SU-DHL-6 (cell line): ENCODE data around the gene PYGL.

Experiments
- H2AFZ ChIP-seq: fragments of 200-600 bp; sonication (generic); 2 replicates; pipeline ENCODE4 v1.6.1; 2014; ENCODE audit warnings: low read depth, mild to moderate bottlenecking, moderate library complexity, mixed read lengths, antibody characterized with exemption, low read length; ENCODE audit not compliant: severe bottlenecking
- H3F3A ChIP-seq: fragments of 200-600 bp; shearing (Covaris generic); 2 replicates; pipeline ENCODE4 v1.6.0; 2016; ENCODE audit warnings: antibody characterized with exemption, mild to moderate bottlenecking; ENCODE audit not compliant: insufficient read depth
- H3K27ac ChIP-seq: fragments of 200-600 bp; sonication (generic); 2 replicates; pipeline ENCODE4 v1.5.1; 2016; ENCODE audit warnings: low read depth, mild to moderate bottlenecking, low read length, moderate library complexity, mixed read lengths
- H3K27me3 ChIP-seq: fragments of 200-600 bp; sonication (generic), shearing (Covaris generic); 2 replicates; pipeline ENCODE4 v1.6.0; 2014; ENCODE audit warnings: mild to moderate bottlenecking, low read length
- H3K36me3 ChIP-seq: fragments of 200-600 bp; sonication (generic); 2 replicates; pipeline ENCODE4 v1.6.1; 2014; ENCODE audit warnings: mild to moderate bottlenecking, low read length, mixed read lengths
- H3K4me2 ChIP-seq: fragments of 300-600, 200-600 bp; shearing (Covaris generic), sonication (generic); 2 replicates; pipeline ENCODE4 v1.6.0; 2014; ENCODE audit warnings: low read length, low read depth, mild to moderate bottlenecking; ENCODE audit not compliant: poor library complexity, severe bottlenecking
- H3K4me3 ChIP-seq: fragments of 200-600 bp; sonication (generic); 2 replicates; pipeline ENCODE4 v1.5.1; 2014; ENCODE audit warnings: antibody characterized with exemption, low read length, mild to moderate bottlenecking, mixed read lengths; ENCODE audit not compliant: insufficient read depth, poor library complexity, severe bottlenecking
- H3K79me2 ChIP-seq: fragments of 200-600 bp; sonication (generic); 2 replicates; pipeline ENCODE4 v1.6.1; 2014; ENCODE audit warnings: mild to moderate bottlenecking, low read length, moderate library complexity; ENCODE audit not compliant: insufficient read depth
- H3K9ac ChIP-seq: fragments of 200-600 bp; sonication (generic); 2 replicates; pipeline ENCODE4 v1.7.0; 2014; ENCODE audit warnings: mild to moderate bottlenecking, low read length
- H3K9me2 ChIP-seq: fragments of 200-600 bp; sonication (generic); replicated peaks from 2 replicates; pipeline ENCODE4 v1.6.1; 2014; ENCODE audit warnings: low read length; ENCODE audit not compliant: insufficient read depth
- H3K9me3 ChIP-seq: fragments of 200-600 bp; sonication (generic); 2 replicates; pipeline ENCODE4 v1.6.1; 2014; ENCODE audit warnings: low read length, mixed read lengths; ENCODE audit not compliant: insufficient read depth
- H4K20me1 ChIP-seq: fragments of 200-600 bp; sonication (generic); 2 replicates; pipeline ENCODE4 v1.6.1; 2014; ENCODE audit warnings: low read depth, mild to moderate bottlenecking, antibody characterized with exemption, low read length, moderate library complexity, mixed read lengths
- EZH2phosphoT487 ChIP-seq: fragments of 200-600 bp; sonication (generic), shearing (Covaris generic); conservative IDR thresholded peaks from 2 replicates; pipeline ENCODE4 v1.6.1; 2018; ENCODE audit warnings: mild to moderate bottlenecking, antibody characterized with exemption, low read length, moderate library complexity, mixed read lengths
- TF ChIP-seq, protein P1 (sequence below): fragments of 200-600 bp; sonication (generic); IDR thresholded peaks from one replicate; pipeline ENCODE4 v1.5.1; 2017; ENCODE audit warnings: antibody characterized with exemption, mild to moderate bottlenecking, low read length, moderate library complexity; ENCODE audit not compliant: insufficient read depth, poor library complexity, severe bottlenecking

Gene PYGL

DNA sequence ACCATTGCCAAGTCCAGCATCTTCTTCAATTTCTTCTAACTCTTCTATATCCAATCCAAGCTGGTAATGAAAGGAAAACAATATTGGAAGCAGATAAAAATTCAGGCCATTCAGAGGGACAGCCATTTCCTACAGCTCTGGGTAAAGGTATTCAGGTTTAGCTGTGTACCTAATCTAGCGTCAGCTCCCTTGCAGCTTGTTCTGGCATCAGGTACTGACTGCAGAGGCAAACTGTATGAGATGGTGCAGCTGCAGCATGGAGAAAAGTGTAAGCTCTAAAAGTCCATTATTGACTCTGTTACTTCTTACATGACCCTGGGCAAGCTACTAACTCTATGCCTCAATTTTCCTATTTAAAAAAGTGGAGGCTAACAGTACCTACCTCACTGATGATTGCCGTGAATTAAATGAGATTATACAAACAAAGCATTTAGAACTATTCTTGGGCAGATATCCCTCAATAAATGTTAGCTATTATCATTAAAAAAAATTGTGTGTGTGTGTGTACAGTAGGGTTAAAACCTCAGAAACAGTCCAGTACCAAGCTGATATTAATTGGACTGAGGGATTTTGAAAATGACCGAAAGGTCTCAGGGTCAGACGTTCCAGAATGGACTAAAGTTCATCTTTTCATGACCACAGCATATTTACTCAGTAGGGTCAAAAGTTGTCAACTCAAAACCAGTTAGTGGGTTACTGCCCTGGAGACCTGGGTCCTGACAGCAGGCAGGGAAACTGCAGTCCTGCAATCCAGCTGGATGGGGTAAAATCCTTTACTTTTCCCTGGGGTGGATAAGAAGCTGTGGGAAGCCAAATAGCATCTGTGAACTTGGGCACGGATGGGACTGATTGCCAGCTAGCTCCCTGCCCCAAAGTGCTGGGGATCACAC, 8.9 kb downstream of the PYGL start:
- no peak overlapping the region for H3K4me2 ChIP-seq
- no peak overlapping the region for H3K27ac ChIP-seq
- H3K9me3 ChIP-seq = no peaks in the 10 kb centered on the region
- no peak overlapping the region for H3K9ac ChIP-seq
- TF ChIP-seq EZH2phosphoT487 = no peak
- H3K27me3 ChIP-seq = no peaks in the 10 kb centered on the region
- no peak overlapping the region for H3K4me3 ChIP-seq
- H3F3A ChIP-seq = no peaks in the 10 kb centered on the region
- no peaks in the 10 kb centered on the region for H3K79me2 ChIP-seq
- no peaks in the 10 kb centered on the region for H3K36me3 ChIP-seq
- H4K20me1 ChIP-seq = no peaks in the 10 kb centered on the region
- H3K9me2 ChIP-seq = no peaks in the 10 kb centered on the region
- H2AFZ ChIP-seq = no peak overlapping the region

DNA sequence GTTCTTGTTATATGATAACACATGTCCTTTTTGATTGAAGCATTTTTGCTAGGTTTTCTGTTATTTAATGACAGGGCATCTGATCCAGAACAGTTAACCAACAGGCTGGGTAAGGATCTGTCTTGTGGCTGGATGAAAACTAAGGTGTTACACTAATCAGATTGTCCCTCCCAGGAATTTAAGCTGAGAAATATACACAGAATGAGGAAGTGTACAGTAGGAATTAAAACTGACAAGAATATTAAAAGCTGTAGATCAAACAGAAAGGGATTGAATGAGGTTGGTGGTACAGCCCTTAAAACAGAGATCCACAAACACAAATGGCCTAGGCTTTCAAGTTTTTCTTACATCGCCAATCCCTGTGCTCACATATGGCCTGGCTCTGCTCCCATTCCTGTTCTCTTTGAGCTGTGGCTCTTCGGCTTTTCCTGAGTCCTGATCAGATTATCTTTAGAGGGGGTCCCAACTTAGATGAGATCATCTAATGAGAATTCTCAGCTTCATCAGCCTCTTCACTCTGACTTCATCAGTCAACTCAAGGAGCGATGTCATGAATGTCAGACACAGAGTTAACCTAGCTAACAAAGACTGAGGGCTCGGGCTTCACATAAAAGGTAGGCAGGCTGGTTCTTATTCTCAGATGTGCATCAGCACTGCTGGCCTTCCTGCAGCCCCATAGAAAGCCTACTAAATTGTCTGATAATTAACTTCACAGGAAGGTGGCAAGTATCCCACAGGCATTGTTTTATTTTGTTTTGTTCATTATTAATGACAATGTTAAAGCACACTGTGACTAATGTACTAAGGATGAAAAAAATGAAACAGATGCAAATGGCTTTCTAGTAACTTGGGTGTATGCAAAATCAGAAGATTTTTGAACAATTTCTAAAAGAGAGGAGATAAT, 11.4 kb downstream of the PYGL start:
- no peaks in the 10 kb centered on the region for H3K9me2 ChIP-seq
- H3K4me3 ChIP-seq = no peak overlapping the region
- H3K4me2 ChIP-seq = no peak overlapping the region
- no peak overlapping the region for H3K9ac ChIP-seq
- no peaks in the 10 kb centered on the region for H4K20me1 ChIP-seq
- H2AFZ ChIP-seq = no peak overlapping the region
- TF ChIP-seq, protein P1, sequence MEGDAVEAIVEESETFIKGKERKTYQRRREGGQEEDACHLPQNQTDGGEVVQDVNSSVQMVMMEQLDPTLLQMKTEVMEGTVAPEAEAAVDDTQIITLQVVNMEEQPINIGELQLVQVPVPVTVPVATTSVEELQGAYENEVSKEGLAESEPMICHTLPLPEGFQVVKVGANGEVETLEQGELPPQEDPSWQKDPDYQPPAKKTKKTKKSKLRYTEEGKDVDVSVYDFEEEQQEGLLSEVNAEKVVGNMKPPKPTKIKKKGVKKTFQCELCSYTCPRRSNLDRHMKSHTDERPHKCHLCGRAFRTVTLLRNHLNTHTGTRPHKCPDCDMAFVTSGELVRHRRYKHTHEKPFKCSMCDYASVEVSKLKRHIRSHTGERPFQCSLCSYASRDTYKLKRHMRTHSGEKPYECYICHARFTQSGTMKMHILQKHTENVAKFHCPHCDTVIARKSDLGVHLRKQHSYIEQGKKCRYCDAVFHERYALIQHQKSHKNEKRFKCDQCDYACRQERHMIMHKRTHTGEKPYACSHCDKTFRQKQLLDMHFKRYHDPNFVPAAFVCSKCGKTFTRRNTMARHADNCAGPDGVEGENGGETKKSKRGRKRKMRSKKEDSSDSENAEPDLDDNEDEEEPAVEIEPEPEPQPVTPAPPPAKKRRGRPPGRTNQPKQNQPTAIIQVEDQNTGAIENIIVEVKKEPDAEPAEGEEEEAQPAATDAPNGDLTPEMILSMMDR = no peak
- no peak for TF ChIP-seq EZH2phosphoT487
- no peaks in the 10 kb centered on the region for H3K9me3 ChIP-seq
- no peak overlapping the region for H3K27ac ChIP-seq
- no peaks in the 10 kb centered on the region for H3K36me3 ChIP-seq
- H3F3A ChIP-seq = no peaks in the 10 kb centered on the region
- H3K27me3 ChIP-seq = no peaks in the 10 kb centered on the region
- H3K79me2 ChIP-seq = no peaks in the 10 kb centered on the region

DNA sequence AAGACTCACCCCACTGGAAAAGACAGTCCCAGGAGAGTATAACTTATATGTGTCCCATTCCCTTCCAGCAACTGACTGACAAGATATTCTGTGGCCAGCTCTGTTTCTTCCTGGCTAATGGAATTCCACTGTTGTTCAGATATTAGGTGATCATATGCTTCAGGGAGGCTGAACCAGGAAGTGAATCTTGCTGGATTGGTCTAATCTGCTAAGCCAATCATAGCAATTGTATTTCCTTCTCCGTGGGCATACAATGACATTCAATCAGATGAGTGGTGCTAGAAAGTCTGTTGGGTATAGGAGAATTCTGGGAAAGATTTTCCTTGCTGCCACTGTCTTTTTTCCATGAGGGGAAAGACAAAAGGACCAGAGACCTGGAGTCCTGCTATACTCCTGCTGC, 12.1 kb downstream of the PYGL start:
- Histone ChIP-seq H4K20me1 (no peaks in the 10 kb centered on the region), H3K4me2 (no peak overlapping the region), H3K9me3 (no peaks in the 10 kb centered on the region), H3F3A (no peaks in the 10 kb centered on the region), H3K79me2 (no peaks in the 10 kb centered on the region), H3K9me2 (no peaks in the 10 kb centered on the region), H3K27me3 (no peaks in the 10 kb centered on the region), H3K4me3 (no peak overlapping the region), H3K27ac (no peak overlapping the region), H2AFZ (no peak overlapping the region), H3K9ac (no peak overlapping the region), H3K36me3 (no peaks in the 10 kb centered on the region)
- TF ChIP-seq EZH2phosphoT487 = no peak
- TF ChIP-seq, protein P1 = no peak
